Eye (tissue), 1 donor: ENCODE data around the gene RPL41.
"Not testable (repeated sequence)": the region's sequence is repeated elsewhere in the genome, so short reads cannot be mapped to it uniquely, and the experiment has no call there.

Experiments used
- DNase-seq: peaks from one replicate; pipeline ENCODE4 v3.0.0-alpha.2; 2015

The RPL41 gene

GRCh38 chr12:56116267-56117081 lies at the start of gene RPL41:
Gene RPL41, plus strand, starts transcription at chr12:56116633.
- peak; percentile 100 for DNase-seq

DNA sequence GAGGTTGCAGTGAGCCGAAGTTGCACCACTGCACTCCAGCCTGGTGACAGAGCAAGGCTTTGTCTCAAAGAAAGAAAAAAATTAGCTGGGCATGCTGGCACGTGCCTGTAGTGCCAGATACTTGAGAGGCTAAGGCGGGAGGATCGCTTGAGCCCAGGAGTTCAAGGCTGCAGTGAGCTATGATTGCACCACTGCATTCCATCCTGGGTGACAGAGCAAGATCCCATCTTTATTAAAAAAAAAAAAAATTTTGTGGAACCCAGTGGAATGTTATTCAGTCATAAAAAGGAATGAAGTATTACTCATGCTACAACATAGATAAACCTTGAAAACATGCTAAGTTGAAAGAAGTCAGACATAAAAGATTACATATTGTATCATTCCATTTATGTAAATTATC lies 44.8 kb upstream of the RPL41 start:
- no peak for DNase-seq

DNA sequence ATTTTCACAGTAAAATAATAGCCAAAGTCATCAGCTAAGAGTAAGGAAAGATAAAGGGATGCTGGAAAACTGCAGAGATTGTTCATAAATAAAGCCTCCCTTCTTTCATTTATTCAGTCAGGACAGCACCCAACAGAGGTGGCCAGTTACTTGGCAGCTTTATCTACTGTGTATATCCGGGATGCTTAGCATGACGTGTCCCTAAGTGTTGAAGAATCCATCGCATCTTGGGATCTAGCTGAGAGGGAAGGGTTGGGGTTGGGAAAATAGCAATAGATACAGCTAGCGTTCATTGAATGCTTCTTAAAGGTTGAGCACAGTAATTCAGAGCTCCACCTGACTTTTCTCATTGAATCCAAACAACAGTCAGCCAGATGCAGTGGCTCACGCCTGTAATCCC lies 42.0 kb upstream of the RPL41 start:
- DNase-seq: no peak

GRCh38 chr12:56077966-56078365 lies 38.5 kb upstream of the RPL41 start:
- DNase-seq: not testable (repeated sequence)

- DNase-seq: no peak
These were observed 38.0 kb upstream of the RPL41 start for GRCh38 chr12:56078427-56078826.

DNA sequence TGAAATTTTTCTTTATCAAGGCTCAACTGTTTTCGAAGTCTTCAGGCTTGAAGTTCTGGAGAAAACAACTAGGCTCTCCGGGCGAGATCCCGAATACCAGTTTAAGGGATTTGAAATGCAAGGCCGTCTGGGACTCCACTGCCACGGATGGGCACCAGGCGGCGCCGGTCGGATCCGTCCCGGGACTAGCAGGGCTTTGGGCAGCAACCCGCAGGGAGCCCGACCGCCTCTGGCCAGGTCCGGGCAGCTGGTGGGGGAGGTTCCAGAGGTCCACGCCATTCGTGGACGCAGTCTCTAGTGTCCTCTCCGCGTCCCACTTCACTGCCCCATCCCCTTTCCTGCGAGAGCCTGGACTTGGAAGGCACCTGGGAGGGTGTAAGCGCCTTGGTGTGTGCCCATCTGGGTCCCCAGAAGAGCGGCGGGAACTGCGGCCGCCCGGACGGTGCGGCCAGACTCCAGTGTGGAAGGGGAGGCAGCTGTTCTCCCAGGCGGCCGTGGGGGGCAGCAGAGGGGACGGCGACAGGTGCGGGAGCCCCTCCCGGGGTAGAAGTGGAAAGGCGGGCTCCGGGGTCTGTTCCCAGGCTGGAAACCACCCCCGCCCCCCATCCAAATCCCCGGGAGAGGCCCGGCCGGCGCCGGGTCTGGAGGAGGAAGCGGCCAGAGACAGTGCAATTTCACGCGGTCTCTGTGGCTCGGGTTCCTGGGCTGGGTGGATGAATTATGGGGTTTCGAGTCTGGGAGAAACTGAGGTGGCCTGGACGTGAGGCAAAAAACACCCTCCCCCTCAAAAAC lies 37.3 kb upstream of the RPL41 start:
- peak; percentile 87 for DNase-seq

DNA sequence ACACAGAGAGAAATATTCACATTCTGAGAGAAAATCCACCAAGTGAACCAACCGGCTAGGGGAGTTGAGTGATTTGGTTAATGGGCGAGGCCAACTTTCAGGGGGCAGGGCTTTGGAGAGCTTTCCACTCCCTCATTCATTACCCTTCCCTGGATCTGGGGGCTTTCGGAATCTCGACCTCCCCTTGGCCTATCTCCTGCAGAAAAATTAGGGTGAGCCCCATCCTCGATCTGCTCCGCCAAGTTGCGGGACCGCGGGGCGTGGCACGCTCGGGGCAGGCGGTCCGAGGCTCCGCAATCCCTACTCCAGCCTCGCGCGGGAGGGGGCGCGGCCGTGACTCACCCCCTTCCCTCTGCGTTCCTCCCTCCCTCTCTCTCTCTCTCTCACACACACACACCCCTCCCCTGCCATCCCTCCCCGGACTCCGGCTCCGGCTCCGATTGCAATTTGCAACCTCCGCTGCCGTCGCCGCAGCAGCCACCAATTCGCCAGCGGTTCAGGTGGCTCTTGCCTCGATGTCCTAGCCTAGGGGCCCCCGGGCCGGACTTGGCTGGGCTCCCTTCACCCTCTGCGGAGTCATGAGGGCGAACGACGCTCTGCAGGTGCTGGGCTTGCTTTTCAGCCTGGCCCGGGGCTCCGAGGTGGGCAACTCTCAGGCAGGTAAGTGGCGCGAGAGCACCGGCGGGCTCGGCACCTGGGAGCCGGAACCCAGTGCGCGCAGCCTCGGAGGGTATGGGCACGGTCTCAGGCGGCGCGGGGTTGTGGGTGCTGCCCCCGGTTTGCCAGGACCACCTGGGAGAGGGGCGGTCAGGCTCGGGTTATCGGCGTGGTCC lies 36.5 kb upstream of the RPL41 start, which contains the start of gene ERBB3:
ERBB3 (plus strand) TSS at position 443 of the 833 bp plus-strand sequence; CDS start at position 579, 136 bp downstream.
- peak; percentile 85 for DNase-seq

DNA sequence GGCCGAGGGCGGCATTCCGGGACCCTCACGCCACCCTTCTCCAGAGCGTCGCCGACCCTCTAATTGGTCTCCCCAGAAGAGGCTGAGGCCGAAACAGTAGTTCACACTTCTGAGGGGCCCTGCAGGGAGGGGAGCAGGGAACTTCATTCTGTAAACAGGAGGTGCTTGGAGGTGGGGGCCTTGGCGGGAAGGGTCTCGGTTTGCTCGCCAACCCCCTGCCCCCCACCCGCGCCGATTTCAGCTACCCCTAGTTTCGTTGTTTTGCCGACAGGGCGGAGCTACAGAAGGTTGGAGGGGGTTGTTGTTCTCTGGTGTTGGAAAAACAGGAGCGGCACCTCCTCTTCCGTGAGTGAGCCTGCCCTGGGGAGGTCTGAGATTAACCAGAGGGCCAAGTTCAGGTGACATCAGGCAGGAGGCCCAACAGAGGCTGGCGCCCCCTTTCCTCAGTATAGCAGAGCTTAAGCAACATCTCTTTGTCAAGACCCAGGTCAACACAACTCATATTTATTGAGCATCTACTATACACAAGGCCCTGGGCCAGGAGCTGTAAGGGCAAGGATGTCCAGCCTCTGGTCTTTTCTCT lies 35.8 kb upstream of the RPL41 start:
- DNase-seq: peak; percentile 20

DNA sequence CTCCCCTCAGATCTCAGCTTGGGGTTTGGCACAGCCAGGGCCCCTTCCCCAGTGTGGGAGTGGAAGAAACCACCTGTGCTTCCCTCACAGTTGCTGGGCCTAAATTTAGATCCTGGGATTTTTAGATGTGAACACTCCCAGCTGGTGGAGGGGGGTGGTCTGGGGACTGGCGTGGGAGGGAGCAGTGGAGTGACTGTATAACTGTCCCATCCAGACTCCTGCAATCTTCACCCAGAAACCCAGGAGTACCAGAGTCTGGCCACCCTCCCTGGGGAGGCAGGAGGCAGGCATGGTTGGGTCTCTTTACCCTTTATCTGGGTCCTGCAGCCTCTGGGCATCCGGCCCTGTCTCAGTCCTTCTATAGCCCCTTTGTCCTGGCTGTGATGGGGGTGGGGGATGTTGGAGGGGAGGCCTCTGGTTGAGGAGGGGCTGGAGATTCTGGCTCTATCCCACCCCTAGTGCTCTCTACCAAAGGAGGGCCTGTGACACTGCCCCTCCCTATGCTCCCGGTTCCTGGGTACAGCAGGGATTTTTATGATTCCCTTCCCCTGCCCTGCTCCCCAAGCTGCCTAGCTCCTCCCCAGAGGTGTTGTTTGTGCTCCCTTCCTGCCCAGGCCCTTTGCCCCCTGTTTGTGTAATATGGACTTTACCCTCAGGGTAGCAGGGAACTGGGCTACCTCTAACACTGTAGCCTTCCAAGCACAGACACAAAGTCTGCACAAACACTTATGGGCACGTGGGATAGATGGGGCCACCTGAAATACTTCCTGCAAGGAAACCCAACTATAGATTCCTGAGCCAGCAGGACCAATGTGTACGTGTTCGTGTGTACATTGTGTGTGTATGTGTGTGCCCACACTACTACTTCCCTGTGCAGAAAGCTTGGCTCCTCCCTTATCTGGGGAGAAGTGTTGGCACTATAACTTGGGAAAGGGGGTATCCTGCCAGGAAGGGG lies 34.8 kb upstream of the RPL41 start:
- peak; percentile 20 for DNase-seq

DNA sequence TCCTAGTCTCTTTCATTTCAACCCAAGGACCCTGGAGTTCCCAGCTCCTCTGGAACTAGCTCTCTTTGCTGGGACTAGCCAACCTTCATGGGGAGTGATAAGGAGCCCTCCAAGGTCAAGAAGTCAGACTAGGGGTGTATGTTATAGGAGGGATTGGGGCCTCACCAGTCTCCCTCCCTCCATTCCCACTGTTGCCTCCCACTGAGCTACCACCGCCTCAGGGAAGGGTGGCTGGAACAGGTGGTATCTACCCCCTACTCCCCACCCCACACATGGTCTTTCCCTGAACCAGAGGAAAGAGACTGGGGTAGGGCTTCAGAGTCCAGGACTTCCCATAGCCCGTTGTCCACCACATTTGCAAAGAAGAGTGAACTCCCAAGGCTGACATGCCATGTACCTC lies 34.1 kb upstream of the RPL41 start:
- no peak for DNase-seq

- no peak for DNase-seq
These were observed 33.5 kb upstream of the RPL41 start for GRCh38 chr12:56082967-56083366.

DNA sequence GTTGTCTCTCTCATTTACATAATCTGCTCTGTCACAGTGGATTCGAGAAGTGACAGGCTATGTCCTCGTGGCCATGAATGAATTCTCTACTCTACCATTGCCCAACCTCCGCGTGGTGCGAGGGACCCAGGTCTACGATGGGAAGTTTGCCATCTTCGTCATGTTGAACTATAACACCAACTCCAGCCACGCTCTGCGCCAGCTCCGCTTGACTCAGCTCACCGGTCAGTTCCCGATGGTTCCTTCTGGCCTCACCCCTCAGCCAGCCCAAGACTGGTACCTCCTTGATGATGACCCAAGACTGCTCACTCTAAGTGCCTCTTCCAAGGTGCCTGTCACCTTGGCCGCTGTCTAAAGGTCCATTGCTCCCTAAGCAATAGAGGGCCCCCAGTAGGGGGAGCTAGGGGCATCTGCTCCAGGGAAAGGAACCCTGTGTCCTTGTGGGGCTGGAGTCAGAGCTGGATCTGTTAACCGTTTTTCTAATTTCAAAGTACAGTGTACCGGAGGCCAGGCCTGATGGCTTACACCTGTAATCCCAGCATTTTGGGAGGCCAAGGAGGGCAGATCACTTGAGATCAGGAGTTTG lies 31.4 kb upstream of the RPL41 start:
- no peak for DNase-seq

DNA sequence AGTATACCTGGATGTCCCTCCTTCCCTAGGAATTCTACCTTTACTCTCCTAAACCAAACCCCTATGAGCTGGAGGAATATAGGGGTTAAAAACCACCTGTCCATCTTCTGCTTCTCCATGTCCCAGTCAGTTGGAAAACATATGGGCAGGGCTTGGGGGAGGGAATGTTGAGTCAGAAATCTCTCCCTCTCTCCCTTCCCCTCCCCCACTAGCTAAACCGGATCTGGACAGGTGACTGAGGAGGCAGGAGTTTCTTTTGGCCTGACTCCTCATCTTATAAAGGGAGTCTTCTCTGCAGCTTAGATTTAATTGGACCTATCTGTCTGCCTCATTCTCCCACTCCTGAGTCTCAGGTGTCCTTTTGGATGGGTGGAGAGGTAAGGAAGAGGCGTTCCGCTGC lies 30.3 kb upstream of the RPL41 start:
- DNase-seq: no peak

DNA sequence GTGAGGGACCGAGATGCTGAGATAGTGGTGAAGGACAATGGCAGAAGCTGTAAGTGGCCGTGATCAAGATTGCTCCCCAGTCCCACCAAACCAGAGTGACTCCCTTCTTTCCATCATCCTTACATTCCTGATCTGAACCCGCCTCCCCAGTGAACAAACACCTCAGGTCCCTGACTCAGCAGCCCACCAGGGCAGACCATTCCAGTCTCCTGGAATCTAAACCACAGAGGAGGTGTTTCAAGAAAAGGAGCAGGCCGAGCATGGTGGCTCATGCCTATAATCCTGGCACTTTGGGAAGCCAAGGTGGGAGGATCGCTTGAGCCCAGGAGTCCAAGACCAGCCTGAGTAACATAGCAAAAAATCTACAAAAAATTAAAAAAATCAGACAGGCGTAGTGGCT lies 29.8 kb upstream of the RPL41 start:
- no peak for DNase-seq

DNA sequence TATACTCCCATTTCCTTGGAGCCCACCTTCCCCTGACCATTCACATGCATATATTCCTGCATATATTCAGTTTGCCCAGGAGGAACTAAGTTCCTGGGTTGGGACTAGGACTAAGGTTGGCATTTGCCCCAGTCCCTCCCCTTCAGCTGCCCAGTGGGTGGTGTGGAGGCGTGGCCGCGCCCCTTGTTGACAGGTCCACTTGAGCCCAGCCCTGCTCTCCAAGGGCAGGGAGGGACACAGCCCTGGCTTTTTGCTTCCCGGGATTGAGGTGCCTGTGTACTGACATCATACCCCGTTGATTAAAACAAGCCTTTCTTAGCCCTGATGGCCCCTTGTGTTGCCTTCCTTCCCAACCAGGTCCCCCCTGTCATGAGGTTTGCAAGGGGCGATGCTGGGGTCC lies 29.2 kb upstream of the RPL41 start:
- DNase-seq: no peak

- no peak for DNase-seq
These were observed 18.7 kb upstream of the RPL41 start for GRCh38 chr12:56097738-56098137.

DNA sequence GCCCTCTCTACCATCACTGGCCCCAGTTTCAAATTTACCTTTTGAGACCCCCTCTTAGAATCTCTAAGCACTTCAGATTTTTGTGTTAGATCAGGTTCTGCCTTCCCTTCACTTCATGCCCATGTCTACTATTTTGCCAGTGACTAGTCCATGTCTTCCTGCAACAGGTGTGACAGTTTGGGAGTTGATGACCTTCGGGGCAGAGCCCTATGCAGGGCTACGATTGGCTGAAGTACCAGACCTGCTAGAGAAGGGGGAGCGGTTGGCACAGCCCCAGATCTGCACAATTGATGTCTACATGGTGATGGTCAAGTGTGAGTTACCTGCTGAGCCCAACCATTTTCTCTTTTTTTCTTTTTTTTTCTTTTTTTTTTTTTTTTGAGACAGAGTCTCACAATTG lies 17.8 kb upstream of the RPL41 start:
- DNase-seq: no peak

DNA sequence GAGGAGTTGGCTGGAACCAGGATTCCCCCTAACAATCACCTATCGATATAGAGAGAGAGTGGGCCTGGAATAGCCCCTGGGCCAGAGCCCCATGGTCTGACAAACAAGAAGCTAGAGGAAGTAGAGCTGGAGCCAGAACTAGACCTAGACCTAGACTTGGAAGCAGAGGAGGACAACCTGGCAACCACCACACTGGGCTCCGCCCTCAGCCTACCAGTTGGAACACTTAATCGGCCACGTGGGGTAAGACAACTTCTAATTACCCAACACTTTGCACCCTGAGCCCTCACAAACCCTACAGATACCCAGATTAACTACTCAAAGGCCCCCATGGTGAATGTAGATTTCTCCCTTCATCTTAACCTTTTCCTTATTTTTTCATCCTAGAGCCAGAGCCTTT lies 16.6 kb upstream of the RPL41 start:
- DNase-seq: no peak

GRCh38 chr12:56101045-56101444 lies 15.4 kb upstream of the RPL41 start:
- no peak for DNase-seq

GRCh38 chr12:56102683-56103065 lies 13.8 kb upstream of the RPL41 start:
- DNase-seq: no peak

GRCh38 chr12:56103066-56103711 lies 13.2 kb upstream of the RPL41 start:
- no peak for DNase-seq
